Activated T-cell treated with anti-CD3 and anti-CD28 coated beads for 4 hours (primary cell): ENCODE results near the gene ATL2.
"Not testable (repeated sequence)": the region's sequence is repeated elsewhere in the genome, so short reads cannot be mapped to it uniquely, and the experiment has no call there.

Source experiments
- DNase-seq: peaks from one replicate; pipeline ENCODE4 v3.0.0-alpha.2; 2020

ATL2 gene

GRCh38 chr2:38377050-38377828, at the start of gene ATL2:
Gene ATL2, minus strand, starts transcription at chr2:38377273. Its CDS starts 13 bp downstream, at chr2:38377260.
- peak; percentile 86 for DNase-seq

GRCh38 chr2:38423763-38424162, 46.7 kb upstream of the ATL2 start:
- no peak for DNase-seq

- DNase-seq = no peak
Measured at GRCh38 chr2:38421274-38422056, 44.4 kb upstream of the ATL2 start.

- DNase-seq = no peak
Measured at GRCh38 chr2:38419499-38419898, 42.4 kb upstream of the ATL2 start.

GRCh38 chr2:38418735-38419134, 41.7 kb upstream of the ATL2 start:
- DNase-seq = no peak

GRCh38 chr2:38417745-38418689, 40.9 kb upstream of the ATL2 start:
- DNase-seq = no peak

- DNase-seq = no peak
Measured at GRCh38 chr2:38416296-38417036, 39.4 kb upstream of the ATL2 start.

- DNase-seq = no peak
Measured at GRCh38 chr2:38415728-38416291, 38.7 kb upstream of the ATL2 start.

GRCh38 chr2:38415023-38415422, 38.0 kb upstream of the ATL2 start:
- DNase-seq = no peak

- DNase-seq = not testable (repeated sequence)
Measured at GRCh38 chr2:38412235-38412871, 35.3 kb upstream of the ATL2 start.

GRCh38 chr2:38409156-38410102, 32.4 kb upstream of the ATL2 start:
- DNase-seq = no peak

GRCh38 chr2:38407111-38407682, 30.1 kb upstream of the ATL2 start:
- no peak for DNase-seq

GRCh38 chr2:38406597-38407110, 29.6 kb upstream of the ATL2 start:
- no peak for DNase-seq

- no peak for DNase-seq
Measured at GRCh38 chr2:38405917-38406596, 29.0 kb upstream of the ATL2 start.

- no peak for DNase-seq
Measured at GRCh38 chr2:38400513-38400912, 23.4 kb upstream of the ATL2 start.

GRCh38 chr2:38398739-38399138, 21.7 kb upstream of the ATL2 start:
- DNase-seq = no peak

- no peak for DNase-seq
Measured at GRCh38 chr2:38394903-38395341, 17.8 kb upstream of the ATL2 start.

- no peak for DNase-seq
Measured at GRCh38 chr2:38394041-38394440, 17.0 kb upstream of the ATL2 start.

- no peak for DNase-seq
Measured at GRCh38 chr2:38390947-38391346, 13.9 kb upstream of the ATL2 start.
